ENCODE measurements around the gene NAALADL2. TPM values are rescaled to one million over a fixed set of nuclear protein-coding genes. Genes with fewer than 3 reads are reported as not detected.
A peak's percentile ranks its signal among the peaks of the same experiment; 100 is the strongest.
"Not testable (repeated sequence)": the region's sequence is repeated elsewhere in the genome, so short reads cannot be mapped to it uniquely, and the experiment has no call there.

The NAALADL2 gene
- total RNA-seq, 1 donor from 2014 or later, result 9.9 TPM

DNA sequence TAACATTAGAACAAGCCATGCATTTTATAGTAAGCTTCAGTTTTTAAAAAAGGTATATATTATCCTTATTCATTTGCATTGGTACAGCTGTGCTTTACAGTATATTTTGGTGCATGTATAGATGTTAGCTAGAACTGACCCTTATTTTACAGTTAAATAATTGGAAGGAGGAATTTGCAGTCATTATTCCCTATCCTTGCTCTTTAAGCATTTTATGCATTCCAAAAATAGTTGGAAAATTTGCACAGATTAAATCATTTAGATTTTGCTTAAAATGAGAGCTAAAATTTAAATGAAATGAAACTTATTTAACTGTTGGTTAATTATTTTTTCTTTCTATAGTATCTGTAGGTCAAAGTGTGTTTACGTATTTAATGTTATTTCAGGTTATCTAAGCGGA lies 667.1 kb downstream of the NAALADL2 start:
- Mint-ChIP-seq H3K9me3 (peaks cover 13% of the 10 kb centered on the region), H3K27ac (no peak overlapping the region), H3K27me3 (no peaks in the 10 kb centered on the region), H3K4me3 (peak overlapping the region; percentile 59), H3K36me3 (no peaks in the 10 kb centered on the region), H3K4me1 (ENCODE audit: unreplicated experiment) (peaks cover 9% of the 10 kb centered on the region)
- TF ChIP-seq, protein P1, sequence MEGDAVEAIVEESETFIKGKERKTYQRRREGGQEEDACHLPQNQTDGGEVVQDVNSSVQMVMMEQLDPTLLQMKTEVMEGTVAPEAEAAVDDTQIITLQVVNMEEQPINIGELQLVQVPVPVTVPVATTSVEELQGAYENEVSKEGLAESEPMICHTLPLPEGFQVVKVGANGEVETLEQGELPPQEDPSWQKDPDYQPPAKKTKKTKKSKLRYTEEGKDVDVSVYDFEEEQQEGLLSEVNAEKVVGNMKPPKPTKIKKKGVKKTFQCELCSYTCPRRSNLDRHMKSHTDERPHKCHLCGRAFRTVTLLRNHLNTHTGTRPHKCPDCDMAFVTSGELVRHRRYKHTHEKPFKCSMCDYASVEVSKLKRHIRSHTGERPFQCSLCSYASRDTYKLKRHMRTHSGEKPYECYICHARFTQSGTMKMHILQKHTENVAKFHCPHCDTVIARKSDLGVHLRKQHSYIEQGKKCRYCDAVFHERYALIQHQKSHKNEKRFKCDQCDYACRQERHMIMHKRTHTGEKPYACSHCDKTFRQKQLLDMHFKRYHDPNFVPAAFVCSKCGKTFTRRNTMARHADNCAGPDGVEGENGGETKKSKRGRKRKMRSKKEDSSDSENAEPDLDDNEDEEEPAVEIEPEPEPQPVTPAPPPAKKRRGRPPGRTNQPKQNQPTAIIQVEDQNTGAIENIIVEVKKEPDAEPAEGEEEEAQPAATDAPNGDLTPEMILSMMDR (conservative IDR thresholded peaks at IDR 0.05), result no peak
- no peak for DNase-seq (ENCODE audit: extremely low spot score, unreplicated experiment)

DNA sequence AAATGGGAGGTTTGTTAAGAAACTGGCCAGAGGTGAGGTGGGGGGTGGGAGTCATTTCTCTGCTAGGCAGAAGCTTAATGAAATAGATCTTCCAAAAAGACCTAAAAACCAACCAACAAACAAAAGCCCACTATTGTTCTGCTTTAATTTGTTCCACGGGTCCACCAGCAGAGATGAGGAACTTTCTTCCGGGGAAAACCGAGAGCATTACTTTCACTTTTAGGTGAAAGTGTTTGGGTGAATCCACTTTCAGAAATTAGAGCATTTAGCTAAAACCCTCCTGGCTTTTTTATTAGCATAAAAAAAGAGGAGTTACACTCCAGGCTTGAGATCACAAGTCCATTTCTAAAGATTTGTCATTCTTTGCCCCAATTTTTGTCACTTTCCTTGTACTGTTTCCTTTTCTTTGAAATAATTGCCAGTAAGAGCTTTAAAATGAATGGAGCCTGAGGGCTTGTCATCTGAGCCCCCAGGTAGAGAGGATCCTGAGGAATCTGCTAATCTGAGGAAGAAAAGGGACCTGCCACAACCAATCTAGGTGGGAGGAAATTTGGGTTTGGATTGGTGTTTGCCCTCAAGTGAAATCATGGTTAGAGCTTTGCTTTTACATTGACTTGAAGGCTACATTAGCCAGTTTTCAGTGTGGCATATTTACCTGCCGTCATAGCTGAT lies 667.6 kb downstream of the NAALADL2 start:
- H3K36me3 Mint-ChIP-seq, result no peaks in the 10 kb centered on the region
- TF ChIP-seq, protein P1 (conservative IDR thresholded peaks at IDR 0.05), result no peak
- H3K27me3 Mint-ChIP-seq, result no peaks in the 10 kb centered on the region
- peaks cover 8% of the 10 kb centered on the region for H3K9me3 Mint-ChIP-seq
- DNase-seq (ENCODE audit: extremely low spot score, unreplicated experiment), result no peak
- peak overlapping the region; percentile 59 for H3K4me3 Mint-ChIP-seq
- H3K4me1 Mint-ChIP-seq (ENCODE audit: unreplicated experiment), result peaks cover 9% of the 10 kb centered on the region
- H3K27ac Mint-ChIP-seq, result no peak overlapping the region

DNA sequence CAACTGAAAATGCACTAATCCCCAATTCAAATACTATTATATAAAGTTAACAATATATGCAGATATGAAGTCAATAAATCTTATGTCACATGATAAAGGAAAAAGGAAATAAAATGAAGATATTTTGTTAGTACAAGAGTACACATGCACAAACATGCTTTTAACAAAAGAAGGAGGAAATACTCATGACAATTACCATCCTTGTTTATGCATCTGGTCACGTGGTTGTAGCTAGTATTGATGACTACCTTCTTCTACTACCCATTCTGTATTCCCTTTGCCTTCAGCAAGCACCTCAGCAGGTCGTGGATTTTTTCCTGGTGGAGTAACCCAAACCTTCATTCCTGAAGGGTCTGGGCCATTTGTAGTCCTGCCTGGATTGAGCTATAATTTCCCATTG lies 669.6 kb downstream of the NAALADL2 start:
- not testable (repeated sequence) for H3K27me3 Mint-ChIP-seq; H3K4me1 Mint-ChIP-seq (ENCODE audit: unreplicated experiment); H3K36me3 Mint-ChIP-seq; H3K4me3 Mint-ChIP-seq; H3K27ac Mint-ChIP-seq; H3K9me3 Mint-ChIP-seq; DNase-seq (ENCODE audit: extremely low spot score, unreplicated experiment)

DNA sequence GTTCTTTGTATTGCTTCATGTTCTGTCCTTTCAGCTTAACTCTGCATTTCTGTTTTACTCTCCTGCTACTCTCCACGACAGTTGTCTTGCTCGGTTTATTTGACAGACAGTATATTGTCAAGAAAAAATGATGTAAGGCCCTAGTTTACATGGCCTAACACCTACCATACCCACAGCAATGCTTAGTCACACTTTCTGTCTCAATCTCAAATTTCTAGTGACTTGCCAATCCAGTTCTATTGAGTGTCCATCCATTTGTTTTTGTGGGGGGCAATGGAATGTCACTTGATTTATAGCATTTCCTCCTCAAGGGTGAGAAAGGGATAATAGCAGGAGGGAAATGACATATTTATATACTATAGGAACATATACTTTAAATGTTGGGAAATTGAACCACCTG lies 676.2 kb downstream of the NAALADL2 start:
- DNase-seq (ENCODE audit: extremely low spot score, unreplicated experiment), result no peak
- H3K4me1 Mint-ChIP-seq (ENCODE audit: unreplicated experiment), result no peaks in the 10 kb centered on the region
- H3K27ac Mint-ChIP-seq, result no peak overlapping the region
- H3K36me3 Mint-ChIP-seq, result no peaks in the 10 kb centered on the region
- no peaks in the 10 kb centered on the region for H3K27me3 Mint-ChIP-seq
- no peak overlapping the region for H3K4me3 Mint-ChIP-seq
- H3K9me3 Mint-ChIP-seq, result peaks cover 5% of the 10 kb centered on the region
- TF ChIP-seq, protein P1 (conservative IDR thresholded peaks at IDR 0.05), result no peak

DNA sequence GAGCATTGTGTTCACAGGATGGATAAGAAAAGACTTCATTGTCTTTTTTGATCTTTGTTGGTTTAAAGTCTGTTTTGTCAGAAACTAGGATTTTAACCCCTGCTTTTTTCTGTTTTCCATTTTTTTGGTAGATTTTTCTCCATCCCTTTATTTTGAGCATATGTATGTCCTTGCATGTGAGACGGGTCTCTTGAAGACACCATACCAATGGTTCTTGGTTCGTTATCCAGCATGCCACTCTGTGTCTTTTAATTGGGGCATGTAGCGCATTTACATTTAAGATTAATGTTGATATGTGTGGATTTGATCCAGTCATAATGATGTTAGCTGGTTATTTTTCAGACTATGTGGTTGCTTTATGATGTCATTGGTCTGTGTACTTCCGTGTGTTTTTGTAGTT lies 687.0 kb downstream of the NAALADL2 start:
- no peaks in the 10 kb centered on the region for H3K27me3 Mint-ChIP-seq
- no peaks in the 10 kb centered on the region for H3K4me1 Mint-ChIP-seq (ENCODE audit: unreplicated experiment)
- peaks cover 9% of the 10 kb centered on the region for H3K9me3 Mint-ChIP-seq

DNA sequence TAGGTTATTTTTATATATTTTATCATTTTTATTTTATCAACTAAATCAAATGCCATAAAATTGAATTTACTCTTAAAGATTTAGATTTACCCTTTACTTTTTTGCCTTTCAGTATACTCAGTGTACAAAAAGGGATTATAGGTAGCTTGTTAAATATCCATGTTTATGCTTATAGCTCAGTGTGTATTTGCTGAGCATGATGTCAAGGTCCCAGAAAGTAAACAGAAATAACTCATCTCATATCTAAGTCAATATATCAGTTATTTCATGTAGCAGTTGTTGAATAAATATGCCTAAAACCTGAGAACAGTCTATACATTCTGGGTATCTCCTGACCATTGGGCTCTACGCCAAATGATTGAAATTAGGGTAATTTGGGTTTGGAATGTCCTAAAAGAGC lies 693.8 kb downstream of the NAALADL2 start:
- no peaks in the 10 kb centered on the region for H3K27me3 Mint-ChIP-seq
- H3K4me1 Mint-ChIP-seq (ENCODE audit: unreplicated experiment), result no peaks in the 10 kb centered on the region

More for the DNA sequence above, 687.0 kb downstream of the NAALADL2 start:
- DNase-seq (ENCODE audit: extremely low spot score, unreplicated experiment), result no peak
- no peak overlapping the region for H3K4me3 Mint-ChIP-seq
- TF ChIP-seq, protein P1 (conservative IDR thresholded peaks at IDR 0.05), result no peak
- H3K27ac Mint-ChIP-seq, result no peak overlapping the region
- H3K36me3 Mint-ChIP-seq, result no peaks in the 10 kb centered on the region

More for the DNA sequence above, 693.8 kb downstream of the NAALADL2 start:
- H3K4me3 Mint-ChIP-seq, result no peak overlapping the region
- TF ChIP-seq, protein P1 (conservative IDR thresholded peaks at IDR 0.05), result no peak
- H3K27ac Mint-ChIP-seq, result no peak overlapping the region
- no peaks in the 10 kb centered on the region for H3K36me3 Mint-ChIP-seq
- no peak for DNase-seq (ENCODE audit: extremely low spot score, unreplicated experiment)
- H3K9me3 Mint-ChIP-seq, result peaks cover 12% of the 10 kb centered on the region

Data from type B pancreatic cell (in vitro differentiated cells).